ENCODE measurements around the gene FAM204A. TPM values are rescaled to one million over a fixed set of nuclear protein-coding genes. Genes with fewer than 3 reads are reported as not detected.

Gene FAM204A
- total and polyA plus RNA-seq, 11 donors, result 21.8 to 75.1 (median 58.3) TPM

- Histone ChIP-seq H3K9me3 (no peaks in the 10 kb centered on the region), H3K4me3 (no peak overlapping the region), H3K36me3 (no peaks in the 10 kb centered on the region), H3K27me3 (peaks cover 0 to 78% (median 31%) of the 10 kb centered on the region in 9 donors), H3K27ac (no peak overlapping the region), H3K4me1 (no peaks in the 10 kb centered on the region)
- intact Hi-C loops (cut with DNase I), result no loop called here
- DNase-seq, result no peak
- TF ChIP-seq, protein P1, sequence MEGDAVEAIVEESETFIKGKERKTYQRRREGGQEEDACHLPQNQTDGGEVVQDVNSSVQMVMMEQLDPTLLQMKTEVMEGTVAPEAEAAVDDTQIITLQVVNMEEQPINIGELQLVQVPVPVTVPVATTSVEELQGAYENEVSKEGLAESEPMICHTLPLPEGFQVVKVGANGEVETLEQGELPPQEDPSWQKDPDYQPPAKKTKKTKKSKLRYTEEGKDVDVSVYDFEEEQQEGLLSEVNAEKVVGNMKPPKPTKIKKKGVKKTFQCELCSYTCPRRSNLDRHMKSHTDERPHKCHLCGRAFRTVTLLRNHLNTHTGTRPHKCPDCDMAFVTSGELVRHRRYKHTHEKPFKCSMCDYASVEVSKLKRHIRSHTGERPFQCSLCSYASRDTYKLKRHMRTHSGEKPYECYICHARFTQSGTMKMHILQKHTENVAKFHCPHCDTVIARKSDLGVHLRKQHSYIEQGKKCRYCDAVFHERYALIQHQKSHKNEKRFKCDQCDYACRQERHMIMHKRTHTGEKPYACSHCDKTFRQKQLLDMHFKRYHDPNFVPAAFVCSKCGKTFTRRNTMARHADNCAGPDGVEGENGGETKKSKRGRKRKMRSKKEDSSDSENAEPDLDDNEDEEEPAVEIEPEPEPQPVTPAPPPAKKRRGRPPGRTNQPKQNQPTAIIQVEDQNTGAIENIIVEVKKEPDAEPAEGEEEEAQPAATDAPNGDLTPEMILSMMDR (IDR thresholded peaks at IDR 0.05), result no peak
- TF ChIP-seq POLR2A (IDR thresholded peaks at IDR 0.05), result no peak
- ATAC-seq, result no peak
- WGBS, 4 donors, result 77 to 80% (median 79%) methylated on average over 5 to 7 of the region's 7 CpGs
These were observed 90.3 kb downstream of the FAM204A start for GRCh38 chr10:118251791-118252190.

GRCh38 chr10:118249714-118250113 is 92.4 kb downstream of the FAM204A start:
- no peak for TF ChIP-seq POLR2A (IDR thresholded peaks at IDR 0.05)
- TF ChIP-seq, protein P1 (IDR thresholded peaks at IDR 0.05), result no peak
- H3K4me1 ChIP-seq, result no peaks in the 10 kb centered on the region
- H3K9me3 ChIP-seq, result no peaks in the 10 kb centered on the region
- DNase-seq (no peak), ATAC-seq (no peak)
- H3K4me3 ChIP-seq, result no peak overlapping the region
- intact Hi-C loops (cut with DNase I), result loop anchor here in 4 of 10 donors (5.0 to 10.0 kb wide), 5 partner anchors 175 to 1037 kb away; no protein-coding TSS in a partner anchor
- no peak overlapping the region for H3K27ac ChIP-seq
- H3K27me3 ChIP-seq, result peaks cover 6 to 84% (median 40%) of the 10 kb centered on the region in 9 donors
- H3K36me3 ChIP-seq, result no peaks in the 10 kb centered on the region

Measured in heart left ventricle (tissue), 16 donors.